Gastrocnemius medialis (tissue), 4 donors: ENCODE results near the gene IMPDH1.

Experiments used
- CTCF ChIP-seq, 5 experiments: fragments of 450-650 bp in 3 of 5; fragments of 200-600 bp in 2 of 5; sonication (generic) in 2 of 5; IDR thresholded peaks in 4 of 5; conservative IDR thresholded peaks in 1 of 5; 1 replicate in 4 of 5; 2 replicates in 1 of 5; pipeline ENCODE4 v1.5.1; 2016 to 2019; ENCODE audit warnings: antibody characterized with exemption in 5 of 5, mild to moderate bottlenecking in 3 of 5, moderate library complexity in 3 of 5
- POLR2A ChIP-seq, 2 donors: fragments of 450-650 bp; IDR thresholded peaks; one replicate each; pipeline ENCODE4 v1.6.1; 2017; ENCODE audit warnings: antibody characterized with exemption in 2 of 2, mild to moderate bottlenecking in 2 of 2, moderate library complexity in 2 of 2

GRCh38 chr7:128405471-128406313 lies 4.1 kb downstream of the IMPDH1 start:
- TF ChIP-seq CTCF (IDR thresholded peaks at IDR 0.05 in 4 of 5, conservative IDR thresholded peaks at IDR 0.05 in 1 of 5) (no peak), POLR2A (IDR thresholded peaks at IDR 0.05) (no peak)
